Fibroblast of skin of right biceps (primary cell): ENCODE measurements around the gene SMIM15.
A peak's percentile ranks its signal among the peaks of the same experiment; 100 is the strongest.

Experiments
- DNase-seq: peaks from one replicate; pipeline ENCODE4 v3.0.0-alpha.2; 2013

The SMIM15 gene

GRCh38 chr5:61159070-61159469, 3.2 kb downstream of the SMIM15 start:
- no peak for DNase-seq

- no peak for DNase-seq
These were observed 10.4 kb downstream of the SMIM15 start for GRCh38 chr5:61151893-61152292.

GRCh38 chr5:61148515-61148914, 13.8 kb downstream of the SMIM15 start:
- DNase-seq = no peak

- no peak for DNase-seq
These were observed 19.5 kb downstream of the SMIM15 start for GRCh38 chr5:61142811-61143210.

GRCh38 chr5:61142391-61142790, 19.9 kb downstream of the SMIM15 start:
- no peak for DNase-seq

- DNase-seq = no peak
These were observed 20.5 kb downstream of the SMIM15 start for GRCh38 chr5:61141801-61142200.

- no peak for DNase-seq
These were observed 22.3 kb downstream of the SMIM15 start for GRCh38 chr5:61139931-61140330.

GRCh38 chr5:61139094-61139873, 23.0 kb downstream of the SMIM15 start:
- DNase-seq = no peak

- DNase-seq = no peak
These were observed 24.4 kb downstream of the SMIM15 start for GRCh38 chr5:61137835-61138234.

GRCh38 chr5:61132559-61132958, 29.7 kb downstream of the SMIM15 start:
- DNase-seq = peak; percentile 53

- no peak for DNase-seq
These were observed 32.0 kb downstream of the SMIM15 start for GRCh38 chr5:61130289-61130688.

GRCh38 chr5:61123145-61123544, 39.1 kb downstream of the SMIM15 start:
- DNase-seq = no peak

GRCh38 chr5:61120534-61120933, 41.7 kb downstream of the SMIM15 start:
- DNase-seq = peak; percentile 21

GRCh38 chr5:61119066-61119465, 43.2 kb downstream of the SMIM15 start:
- DNase-seq = no peak

- DNase-seq = no peak
These were observed 46.3 kb downstream of the SMIM15 start for GRCh38 chr5:61115968-61116367.

GRCh38 chr5:61114441-61114840, 47.8 kb downstream of the SMIM15 start:
- DNase-seq = no peak
